ENCODE data around the gene MIR17HG.

GRCh38 chr13:91319996-91320395 lies 27.5 kb upstream of the MIR17HG start:
- TF ChIP-seq, protein P1, sequence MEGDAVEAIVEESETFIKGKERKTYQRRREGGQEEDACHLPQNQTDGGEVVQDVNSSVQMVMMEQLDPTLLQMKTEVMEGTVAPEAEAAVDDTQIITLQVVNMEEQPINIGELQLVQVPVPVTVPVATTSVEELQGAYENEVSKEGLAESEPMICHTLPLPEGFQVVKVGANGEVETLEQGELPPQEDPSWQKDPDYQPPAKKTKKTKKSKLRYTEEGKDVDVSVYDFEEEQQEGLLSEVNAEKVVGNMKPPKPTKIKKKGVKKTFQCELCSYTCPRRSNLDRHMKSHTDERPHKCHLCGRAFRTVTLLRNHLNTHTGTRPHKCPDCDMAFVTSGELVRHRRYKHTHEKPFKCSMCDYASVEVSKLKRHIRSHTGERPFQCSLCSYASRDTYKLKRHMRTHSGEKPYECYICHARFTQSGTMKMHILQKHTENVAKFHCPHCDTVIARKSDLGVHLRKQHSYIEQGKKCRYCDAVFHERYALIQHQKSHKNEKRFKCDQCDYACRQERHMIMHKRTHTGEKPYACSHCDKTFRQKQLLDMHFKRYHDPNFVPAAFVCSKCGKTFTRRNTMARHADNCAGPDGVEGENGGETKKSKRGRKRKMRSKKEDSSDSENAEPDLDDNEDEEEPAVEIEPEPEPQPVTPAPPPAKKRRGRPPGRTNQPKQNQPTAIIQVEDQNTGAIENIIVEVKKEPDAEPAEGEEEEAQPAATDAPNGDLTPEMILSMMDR (IDR thresholded peaks at IDR 0.05; ENCODE audit: low read depth, low read length): no peak
- no peak for TF ChIP-seq POLR2A (IDR thresholded peaks at IDR 0.05; ENCODE audit: extremely low read depth, insufficient read length)
- no peak for TF ChIP-seq MYC (IDR thresholded peaks at IDR 0.05; ENCODE audit: low read depth, low read length)
- TF ChIP-seq, protein P2, sequence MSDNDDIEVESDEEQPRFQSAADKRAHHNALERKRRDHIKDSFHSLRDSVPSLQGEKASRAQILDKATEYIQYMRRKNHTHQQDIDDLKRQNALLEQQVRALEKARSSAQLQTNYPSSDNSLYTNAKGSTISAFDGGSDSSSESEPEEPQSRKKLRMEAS (IDR thresholded peaks at IDR 0.05; ENCODE audit: low read depth, low read length): no peak
